HS-27A (cell line): ENCODE results near the gene CCNH.
A peak's percentile ranks its signal among the peaks of the same experiment; 100 is the strongest.

ENCODE experiments used
- DNase-seq: peaks from one replicate; pipeline ENCODE4 v3.0.0-alpha.2; 2012; ENCODE audit warnings: low read depth, missing footprints

CCNH gene

DNA sequence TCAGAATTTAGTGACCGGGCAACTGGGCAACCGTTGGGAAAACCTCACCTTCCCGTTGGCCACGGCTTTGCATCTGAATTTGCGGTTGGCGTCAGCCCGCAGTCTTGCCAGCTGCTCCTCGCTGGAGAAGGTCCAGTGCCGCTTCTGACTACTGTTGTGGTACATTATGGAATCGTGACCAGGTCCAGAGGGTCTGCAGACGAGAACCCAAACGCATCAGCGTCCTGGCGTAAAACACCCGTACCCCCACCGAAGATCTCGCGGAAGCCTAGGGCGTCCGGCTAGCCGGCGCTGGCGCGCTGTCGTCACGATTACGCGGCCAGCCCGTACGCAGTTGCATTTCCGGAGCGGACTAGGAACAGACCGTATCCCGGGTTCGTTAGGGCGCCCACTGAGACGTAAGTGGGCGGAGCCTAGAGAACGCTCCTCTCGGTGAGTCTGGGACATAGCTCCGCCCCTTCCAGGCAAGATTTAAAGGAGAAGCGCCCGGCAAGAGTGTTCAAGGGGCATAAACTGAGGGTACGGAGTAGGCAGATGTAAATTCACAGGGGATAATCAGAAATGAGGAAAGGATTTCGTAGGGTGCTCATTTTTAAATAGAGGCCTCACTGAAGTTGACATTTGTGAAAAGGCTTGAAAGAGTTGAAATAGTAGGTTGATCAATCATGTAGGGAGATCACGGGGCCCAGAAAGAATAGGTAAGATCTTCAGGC is at the start of gene CCNH:
TSS of gene CCNH (minus strand) at position 301 of the 713 bp plus-strand sequence. CDS start at position 165, 136 bp downstream.
- DNase-seq, result peak; percentile 84

- no peak for DNase-seq
Measured at GRCh38 chr5:87457706-87458105, 45.0 kb upstream of the CCNH start.

- DNase-seq, result no peak
Measured at GRCh38 chr5:87453801-87454200, 41.1 kb upstream of the CCNH start.

DNA sequence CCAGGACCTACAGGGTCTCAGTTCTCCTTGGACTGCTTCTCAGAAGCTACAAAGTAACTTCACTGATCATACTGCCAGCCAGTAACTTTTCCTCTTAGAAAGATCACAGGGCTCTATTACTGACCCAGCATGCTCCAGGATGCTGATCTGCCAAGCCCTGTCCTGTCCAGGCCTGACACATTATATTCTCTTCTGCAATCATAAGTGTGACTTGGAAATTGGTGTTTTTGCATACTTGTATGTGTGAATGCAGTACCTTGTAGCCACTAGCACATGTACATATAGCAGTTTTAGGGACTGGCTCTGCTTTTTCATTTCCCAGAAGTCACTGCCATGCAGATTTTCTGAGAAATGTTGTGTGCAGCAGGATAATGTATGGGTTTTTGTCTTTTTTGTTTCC is 40.1 kb upstream of the CCNH start:
- no peak for DNase-seq

GRCh38 chr5:87442419-87442818 is 29.7 kb upstream of the CCNH start:
- no peak for DNase-seq

DNA sequence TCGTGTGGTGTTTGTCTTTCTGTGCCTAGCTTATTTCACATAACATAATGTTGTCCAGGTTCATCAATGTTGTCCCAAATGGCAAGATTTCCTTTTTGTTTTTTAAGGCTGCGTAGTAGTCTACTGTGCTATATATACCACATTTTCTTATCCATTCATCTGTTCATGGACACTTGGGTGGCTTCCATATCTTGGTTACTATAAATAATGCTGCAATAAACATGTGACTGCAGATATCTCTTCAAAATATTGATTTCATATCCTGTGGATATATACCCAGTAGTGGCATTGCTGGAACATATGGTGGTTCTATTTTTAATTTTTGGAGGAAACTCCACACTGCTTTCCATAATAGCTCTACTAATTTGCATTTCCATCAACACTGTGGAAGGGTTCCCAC is 25.5 kb upstream of the CCNH start:
- DNase-seq, result no peak

- no peak for DNase-seq
Measured at GRCh38 chr5:87437724-87438123, 25.0 kb upstream of the CCNH start.

DNA sequence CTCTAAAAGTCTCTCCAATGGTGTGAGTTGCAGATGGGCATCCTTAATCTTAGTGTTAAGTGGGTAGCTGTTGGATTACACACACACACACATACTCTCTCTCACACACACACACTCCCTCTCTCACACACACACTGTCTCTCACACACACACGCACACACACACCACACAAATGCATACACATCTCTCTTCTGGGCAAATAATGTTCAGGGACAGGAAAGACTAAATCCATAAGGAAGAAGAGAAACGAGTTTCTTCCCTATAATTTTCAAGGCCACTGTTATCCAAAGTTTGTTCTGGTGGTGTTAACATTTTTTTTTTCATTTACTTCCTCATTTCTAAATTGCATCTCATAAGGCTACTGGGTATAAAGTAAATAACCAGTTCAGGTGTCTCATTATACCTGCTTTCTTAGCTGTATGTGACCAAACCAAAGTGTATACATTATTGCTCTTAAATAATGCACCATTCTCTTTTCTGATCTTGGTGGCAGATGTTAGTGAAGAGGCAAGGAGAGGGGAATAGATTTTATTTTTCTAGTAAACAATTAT is 22.5 kb upstream of the CCNH start:
- no peak for DNase-seq

DNA sequence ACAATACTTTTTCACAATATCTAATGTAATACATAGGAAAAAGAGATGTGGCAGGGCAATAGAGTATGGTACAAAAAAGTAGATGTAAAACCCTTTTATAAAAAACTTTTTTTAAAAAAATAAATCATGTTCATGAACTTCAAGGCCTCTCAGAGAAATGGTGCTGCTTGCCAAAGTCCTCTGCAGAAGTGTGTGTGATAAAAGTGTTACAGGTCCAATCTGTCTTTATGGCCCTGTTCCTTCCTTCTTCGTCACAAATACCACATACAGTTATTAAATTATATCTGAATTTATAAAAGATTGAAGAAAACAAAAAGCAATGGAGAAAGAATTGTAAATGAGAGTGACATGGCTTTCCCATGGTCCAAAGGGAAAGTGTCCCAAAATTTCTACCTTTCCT is 21.7 kb upstream of the CCNH start:
- no peak for DNase-seq

- DNase-seq, result no peak
Measured at GRCh38 chr5:87433945-87434344, 21.2 kb upstream of the CCNH start.

DNA sequence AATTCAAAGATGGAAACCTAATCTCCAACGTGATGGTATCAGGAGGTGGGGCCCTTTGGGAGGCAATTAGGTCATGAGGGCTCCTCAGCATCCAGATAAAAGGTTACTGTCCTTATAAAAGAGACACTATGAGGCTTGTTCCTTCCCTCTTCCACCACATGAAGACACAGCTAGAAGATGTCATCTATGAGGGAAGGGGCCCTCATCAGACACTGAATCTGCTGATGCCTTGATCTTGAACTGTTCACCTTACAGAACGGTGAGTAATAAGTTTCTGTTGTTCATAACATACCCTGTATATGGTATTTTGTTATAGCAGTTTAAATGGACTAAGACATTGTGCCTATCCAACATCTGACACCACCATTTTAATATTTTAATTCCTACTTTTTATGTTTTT is 19.7 kb upstream of the CCNH start:
- no peak for DNase-seq

DNA sequence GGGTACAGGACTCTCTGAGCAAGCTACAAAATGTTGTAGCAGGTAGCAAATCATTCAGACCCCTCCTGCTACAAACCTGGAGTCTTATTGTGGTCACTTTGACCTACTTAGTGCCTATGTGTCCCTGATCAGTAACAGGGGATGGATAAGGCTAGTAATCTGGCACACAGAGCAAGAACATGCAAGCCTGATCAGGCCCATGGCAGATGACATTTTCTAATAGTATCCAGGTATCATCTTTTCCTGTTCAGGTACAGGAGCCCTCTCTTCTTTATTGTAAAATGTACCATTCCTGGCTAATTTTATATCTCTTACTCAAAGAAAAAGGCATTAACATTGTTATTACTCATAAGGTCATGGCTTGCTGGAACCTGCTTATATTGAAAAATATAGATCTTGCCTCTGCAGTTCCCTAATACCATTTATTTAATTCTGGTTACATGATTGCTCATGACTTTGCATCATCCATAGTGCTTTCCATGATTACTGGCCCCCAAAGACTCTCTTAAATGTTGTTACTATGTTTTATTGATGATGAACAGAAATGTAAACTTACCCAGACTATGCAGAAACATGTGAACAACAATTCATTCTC is 18.2 kb upstream of the CCNH start:
- no peak for DNase-seq

- DNase-seq, result no peak
Measured at GRCh38 chr5:87423755-87424154, 11.0 kb upstream of the CCNH start.

DNA sequence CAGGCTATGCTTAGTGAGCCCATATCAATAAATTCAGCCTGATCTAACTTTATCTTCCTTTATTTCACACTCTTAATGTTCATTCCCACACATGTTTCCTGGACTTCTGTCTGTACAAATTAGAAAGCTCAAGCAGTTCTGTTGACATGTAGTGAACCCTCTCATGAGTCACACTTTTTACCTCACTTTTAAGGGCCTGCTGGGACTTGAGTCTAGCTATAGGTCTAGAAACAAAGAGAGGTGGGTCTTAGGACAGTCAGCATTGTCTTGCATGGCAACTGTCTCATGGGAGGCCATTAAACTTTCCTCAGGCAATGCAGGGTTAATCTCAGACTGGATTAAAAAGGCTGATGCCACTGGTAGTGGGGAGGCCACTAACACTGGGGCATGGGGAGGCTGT is 8.6 kb upstream of the CCNH start:
- no peak for DNase-seq

- no peak for DNase-seq
Measured at GRCh38 chr5:87418506-87418905, 5.8 kb upstream of the CCNH start.

DNA sequence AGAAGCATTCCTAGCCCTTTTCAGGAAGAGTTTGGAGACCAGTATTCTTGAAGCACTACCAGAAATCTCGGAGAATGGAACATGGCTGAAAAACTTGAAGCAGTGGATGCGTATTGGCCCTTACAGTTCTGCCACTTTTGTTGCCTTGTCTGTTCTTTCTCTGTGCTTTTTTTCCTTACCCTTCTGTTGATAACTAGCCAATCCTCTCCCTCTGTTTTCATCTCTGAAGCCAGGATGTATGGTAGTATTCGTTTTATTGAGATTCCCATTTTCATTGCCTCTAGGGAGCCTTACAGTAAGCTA is 564 bp upstream of the CCNH start:
- no peak for DNase-seq

GRCh38 chr5:87411973-87412629 is 629 bp downstream of the CCNH start:
- no peak for DNase-seq

DNA sequence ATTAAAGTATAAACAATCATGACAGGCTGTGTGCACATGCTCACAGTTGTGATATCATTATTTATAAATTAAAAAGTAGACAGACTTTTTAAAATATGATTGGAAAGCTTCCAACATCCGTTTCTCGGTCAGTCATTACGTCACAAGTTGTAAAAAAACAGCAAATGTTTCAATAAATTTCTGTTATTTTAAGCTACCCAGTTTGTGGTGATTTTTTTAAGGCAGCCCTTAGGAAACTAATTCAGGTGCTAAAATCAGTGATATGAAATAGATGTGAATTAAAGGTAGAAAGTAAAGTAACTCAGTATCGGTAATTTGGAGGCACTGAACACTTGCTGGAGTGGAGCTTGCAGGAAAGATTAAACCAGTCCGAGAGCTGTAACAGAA is 1.2 kb downstream of the CCNH start:
- DNase-seq, result no peak

GRCh38 chr5:87410931-87411330 is 1.8 kb downstream of the CCNH start:
- DNase-seq, result no peak

GRCh38 chr5:87408204-87408603 is 4.5 kb downstream of the CCNH start:
- DNase-seq, result no peak

GRCh38 chr5:87405472-87406155 is 7.1 kb downstream of the CCNH start:
- no peak for DNase-seq

DNA sequence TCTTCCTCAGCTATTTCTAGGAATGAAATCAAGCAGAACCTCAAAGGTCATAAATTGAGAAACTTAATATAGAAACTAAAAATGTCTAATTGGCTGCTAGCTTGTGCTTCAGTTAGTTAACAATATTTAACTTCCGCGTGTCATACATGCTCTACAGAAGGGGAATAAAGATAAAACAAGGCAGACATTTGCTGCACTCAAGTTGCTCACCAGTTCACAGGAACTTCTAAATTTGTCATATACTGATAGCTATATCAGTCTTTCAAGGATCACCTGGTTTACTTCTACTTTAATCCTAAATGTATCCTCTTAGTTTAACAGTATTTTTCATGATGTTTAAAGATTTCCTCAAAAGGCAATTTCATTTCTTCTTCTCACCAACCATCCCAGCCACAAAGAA is 8.4 kb downstream of the CCNH start:
- DNase-seq, result no peak

GRCh38 chr5:87403899-87404298 is 8.8 kb downstream of the CCNH start:
- DNase-seq, result no peak
